ENCODE measurements around the gene AP1S1.

- no peak for TF ChIP-seq CTCF (IDR thresholded peaks at IDR 0.05; ENCODE audit: borderline replicate concordance, extremely low read depth, low read length, poor library complexity, severe bottlenecking)
- TF ChIP-seq EZH2 (IDR thresholded peaks at IDR 0.05; ENCODE audit: borderline replicate concordance, low read depth, low read length, severe bottlenecking), result no peak
Measured at GRCh38 chr7:101155303-101155702, 1.0 kb downstream of the AP1S1 start.
